IMR-90 (cell line): ENCODE results near the gene C1QTNF9B. TPM values are rescaled to one million over a fixed set of nuclear protein-coding genes. Genes with fewer than 3 reads are reported as not detected.
A peak's percentile ranks its signal among the peaks of the same experiment; 100 is the strongest.

Experiments
- ATAC-seq: fragments of 200-7000 bp; cut with Tn5 transposase; 2 replicates; pipeline ENCODE4 v1.9.1; 2020; ENCODE audit warnings: low read depth, mild to moderate bottlenecking, moderate library complexity
- BruUV-seq: library from RNA; stranded (reverse); fragments of 400-500 nt; replicated peaks from 2 replicates; lab custom pipeline; 2021; lab: Mats Ljungman, UMichigan
- CTCF ChIA-PET: fragments of 300-600 bp; formaldehyde crosslinking; extraction: SDS; loops from one replicate; lab custom pipeline; 2021; ENCODE audit warnings: antibody characterized with exemption; lab: Yijun Ruan, JAX
- POLR2A ChIA-PET: fragments of 300-600 bp; sonication (Branson Sonifier 250); formaldehyde crosslinking; loops from one replicate; lab custom pipeline; 2022; ENCODE audit warnings: antibody characterized with exemption; ENCODE audit not compliant: unreplicated experiment; lab: Charles Lee
- DNase-seq: peaks from one replicate; pipeline ENCODE4 v3.0.0; 2013
- H2AFZ ChIP-seq: replicated peaks from 2 replicates; pipeline ENCODE3; 2013; ENCODE audit warnings: low read length, mild to moderate bottlenecking; ENCODE audit not compliant: poor library complexity
- H2AK5ac ChIP-seq: 2 replicates; pipeline ENCODE4 v1.6.1; 2013; ENCODE audit warnings: low read depth, low read length, inconsistent platforms
- H2AK9ac ChIP-seq: replicated peaks from 2 replicates; pipeline ENCODE3; 2013; ENCODE audit warnings: mild to moderate bottlenecking, low read depth, low read length, moderate library complexity; ENCODE audit not compliant: poor library complexity
- H2BK120ac ChIP-seq: 2 replicates; pipeline ENCODE4 v1.6.1; 2013; ENCODE audit warnings: low read depth, low read length, inconsistent platforms
- H2BK15ac ChIP-seq: 3 replicates; pipeline ENCODE4 v1.6.1; 2013; ENCODE audit warnings: low read depth, low read length, inconsistent platforms
- H2BK20ac ChIP-seq: 2 replicates; pipeline ENCODE4 v1.6.1; 2013; ENCODE audit warnings: low read depth, mild to moderate bottlenecking, inconsistent platforms, low read length, moderate library complexity
- H2BK5ac ChIP-seq: 2 replicates; pipeline ENCODE4 v1.6.1; 2013; ENCODE audit warnings: mild to moderate bottlenecking, low read depth, low read length, inconsistent platforms; ENCODE audit not compliant: poor library complexity, severe bottlenecking
- H3K14ac ChIP-seq: replicated peaks from 2 replicates; pipeline ENCODE4 v1.6.1; 2013; ENCODE audit warnings: low read depth, low read length, inconsistent platforms
- H3K18ac ChIP-seq: 2 replicates; pipeline ENCODE4 v1.6.1; 2013; ENCODE audit warnings: low read depth, low read length, control low read depth
- H3K23ac ChIP-seq: 2 replicates; pipeline ENCODE4 v1.6.1; 2013; ENCODE audit warnings: low read depth, low read length, inconsistent platforms
- H3K27ac ChIP-seq: 2 replicates; pipeline ENCODE4 v1.5.1; 2013; ENCODE audit warnings: mild to moderate bottlenecking, control low read depth, low read length; ENCODE audit not compliant: insufficient read depth
- H3K27me3 ChIP-seq: 2 replicates; pipeline ENCODE4 v1.6.1; 2013; ENCODE audit warnings: low read length; ENCODE audit not compliant: control insufficient read depth, insufficient read depth
- H3K36me3 ChIP-seq: 2 replicates; pipeline ENCODE4 v1.6.1; 2013; ENCODE audit warnings: low read length, mixed read lengths; ENCODE audit not compliant: control insufficient read depth, insufficient read depth
- H3K4ac ChIP-seq: 2 replicates; pipeline ENCODE4 v1.6.1; 2013; ENCODE audit warnings: low read depth, low read length, inconsistent platforms
- H3K4me1 ChIP-seq: 2 replicates; pipeline ENCODE4 v1.6.1; 2013; ENCODE audit warnings: low read length, mixed read lengths; ENCODE audit not compliant: control insufficient read depth, insufficient read depth
- H3K4me2 ChIP-seq: 2 replicates; pipeline ENCODE4 v1.6.1; 2013; ENCODE audit warnings: low read depth, mild to moderate bottlenecking, control low read depth, low read length, moderate library complexity
- H3K4me3 ChIP-seq: 2 replicates; pipeline ENCODE4 v1.5.1; 2013; ENCODE audit warnings: low read depth, mild to moderate bottlenecking, control low read depth, low read length, moderate library complexity; ENCODE audit not compliant: insufficient read depth
- H3K56ac ChIP-seq: 2 replicates; pipeline ENCODE4 v1.6.1; 2013; ENCODE audit warnings: low read length, inconsistent platforms; ENCODE audit not compliant: insufficient read depth; ENCODE audit errors: extremely low read depth
- H3K79me1 ChIP-seq, 2 experiments: 2 replicates each; pipeline ENCODE4 v1.6.1; 2013; ENCODE audit warnings: low read length in 2 of 2, inconsistent platforms in 1 of 2, low read depth in 1 of 2
- H3K9ac ChIP-seq: 2 replicates; pipeline ENCODE4 v1.6.1; 2013; ENCODE audit warnings: low read depth, low read length, control low read depth
- H3K9me1 ChIP-seq: 2 replicates; pipeline ENCODE4 v1.6.1; 2013; ENCODE audit warnings: low read length, inconsistent platforms; ENCODE audit not compliant: insufficient read depth
- H3K9me3 ChIP-seq: 2 replicates; pipeline ENCODE4 v1.6.1; 2013; ENCODE audit warnings: low read length; ENCODE audit not compliant: control insufficient read depth, insufficient read depth
- H4K20me1 ChIP-seq: 2 replicates; pipeline ENCODE4 v1.6.1; 2013; ENCODE audit warnings: low read length, inconsistent platforms; ENCODE audit not compliant: insufficient read depth
- H4K5ac ChIP-seq: 2 replicates; pipeline ENCODE4 v1.6.1; 2013; ENCODE audit warnings: mild to moderate bottlenecking, low read depth, low read length, control low read depth
- H4K8ac ChIP-seq, 2 experiments: 2 replicates each; pipeline ENCODE4 v1.6.1; 2013; ENCODE audit warnings: low read depth in 2 of 2, low read length in 2 of 2, control low read depth in 1 of 2, inconsistent platforms in 1 of 2
- H4K91ac ChIP-seq: 2 replicates; pipeline ENCODE4 v1.6.1; 2013; ENCODE audit warnings: low read depth, low read length, inconsistent platforms; ENCODE audit not compliant: insufficient read depth
- BHLHE40 ChIP-seq: fragments of 150-350 bp; IDR thresholded peaks from 2 replicates; pipeline ENCODE4 v1.6.1; 2016; ENCODE audit warnings: mild to moderate bottlenecking, low read depth, low read length
- CHD1 ChIP-seq: IDR thresholded peaks from 2 replicates; pipeline ENCODE4 v1.6.1; 2012; ENCODE audit warnings: low read depth, low read length, improper control_type of control experiment
- CTCF ChIP-seq: conservative IDR thresholded peaks from 2 replicates; pipeline ENCODE4 v1.5.1; 2012; ENCODE audit warnings: mild to moderate bottlenecking, low read depth, low read length, improper control_type of control experiment
- FOS ChIP-seq: fragments of 150-350 bp; IDR thresholded peaks from 2 replicates; pipeline ENCODE4 v1.6.1; 2016; ENCODE audit warnings: low read depth, low read length
- MAZ ChIP-seq: IDR thresholded peaks from 2 replicates; pipeline ENCODE4 v1.6.1; 2012; ENCODE audit warnings: low read depth, mild to moderate bottlenecking, low read length, improper control_type of control experiment, moderate library complexity, borderline replicate concordance
- NFE2L2 ChIP-seq: fragments of 150-350 bp; IDR thresholded peaks from 2 replicates; pipeline ENCODE4 v1.6.1; 2016; ENCODE audit warnings: low read depth, mild to moderate bottlenecking, low read length
- POLR2A ChIP-seq: IDR thresholded peaks from 2 replicates; pipeline ENCODE4 v1.6.1; 2012; ENCODE audit warnings: mild to moderate bottlenecking, low read depth, low read length
- RAD21 ChIP-seq: IDR thresholded peaks from 2 replicates; pipeline ENCODE4 v1.6.1; 2012; ENCODE audit warnings: low read length, improper control_type of control experiment
- RCOR1 ChIP-seq: IDR thresholded peaks from 2 replicates; pipeline ENCODE4 v1.6.1; 2012; ENCODE audit warnings: mild to moderate bottlenecking, low read length, improper control_type of control experiment; ENCODE audit not compliant: insufficient replicate concordance
- RFX5 ChIP-seq: IDR thresholded peaks from 2 replicates; pipeline ENCODE4 v1.8.0; 2012; ENCODE audit warnings: low read depth, mild to moderate bottlenecking, low read length, moderate library complexity
- SMC3 ChIP-seq: fragments of 150-350 bp; IDR thresholded peaks from 2 replicates; pipeline ENCODE4 v1.6.1; 2016; ENCODE audit warnings: low read depth, mild to moderate bottlenecking, antibody characterized with exemption, low read length, moderate library complexity
- USF2 ChIP-seq: fragments of 150-350 bp; IDR thresholded peaks from 2 replicates; pipeline ENCODE4 v1.6.1; 2017; ENCODE audit warnings: mild to moderate bottlenecking, antibody characterized with exemption, low read length, low read depth
- WGBS, 2 experiments: methylation state at CpG; one replicate each; pipeline versions ENCODE4 v1.1.5 to v1.1.7; 2013; ENCODE audit warnings: missing lambda C conversion rate in 2 of 2; ENCODE audit not compliant: insufficient read length in 1 of 2; ENCODE audit errors: extremely low coverage in 2 of 2; 5-methylcytosine and 5-hydroxymethylcytosine counted together
- dilution Hi-C: fragments of 300-500 bp; cut with HindIII; formaldehyde crosslinking; loops from one replicate; pipeline ENCODE4 v1.14.3; 2018; ENCODE audit warnings: low sequenced_read_pairs; ENCODE audit not compliant: unreplicated experiment
- in situ Hi-C: fragments of 300-500 bp; cut with MboI; formaldehyde crosslinking; loops from 3 replicates; pipeline ENCODE4 v1.14.3; 2019; ENCODE audit warnings: low sequenced_read_pairs, inconsistent platforms, mixed read lengths
- intact Hi-C: fragments of 100-400 bp; cut with micrococcal nuclease; formaldehyde crosslinking; loops from 2 replicates; pipeline ENCODE4 v1.10.0; 2022
- polyA plus RNA-seq, 3 experiments: library from polyadenylated mRNA; depleted of rRNA; stranded (reverse); fragments of >200 nt; gene quantifications; 2 replicates each; pipeline ENCODE4 v1.2.3, GENCODE V29; 2012; ENCODE audit warnings: low replicate concordance in 1 of 3
- total RNA-seq: library from RNA; depleted of rRNA; stranded (reverse); fragments of >200 nt; gene quantifications from 2 replicates; pipeline ENCODE4 v1.2.3, GENCODE V29; 2012

Gene C1QTNF9B
- total and polyA plus RNA-seq, 2 of the 4 experiments (the other 2 are of a cell fraction), result 0.72 to 1.1 TPM

GRCh38 chr13:23865906-23866305 lies 31.4 kb downstream of the C1QTNF9B start:
- Histone ChIP-seq H2BK5ac (peak overlapping the region; percentile 86), H3K56ac (no peak overlapping the region), H3K9me3 (no peaks in the 10 kb centered on the region), H2AFZ (no peak overlapping the region), H3K23ac (peak overlapping the region; percentile 69; the same call in 1 of the 2 replicates), H3K36me3 (peaks cover under 1% of the 10 kb centered on the region; the same call in 1 of the 2 replicates), H3K14ac (peak overlapping the region; percentile 92), H2AK5ac (peak overlapping the region; percentile 81), H3K27ac (peak overlapping the region; percentile 89; the same call in 1 of the 2 replicates), H2BK120ac (peak overlapping the region; percentile 90), H4K20me1 (no peaks in the 10 kb centered on the region), H3K18ac (peak overlapping the region; percentile 74), H3K4me2 (no peak overlapping the region), H2AK9ac (no peak overlapping the region), H3K4ac (peak overlapping the region; percentile 85), H3K4me3 (no peak overlapping the region), H3K79me1 (peaks cover 4 to 19% of the 10 kb centered on the region in 2 experiments; a peak in 2 of 4 replicates), H4K5ac (peak overlapping the region; percentile 79), H3K27me3 (no peaks in the 10 kb centered on the region), H2BK15ac (peak overlapping the region; percentile 89; the same call in 2 of the 3 replicates), H3K9ac (peak overlapping the region; percentile 72; the same call in 1 of the 2 replicates), H4K91ac (peak overlapping the region; percentile 97; the same call in 1 of the 2 replicates), H4K8ac (peak overlapping the region; percentile 84 to 95; a peak in 3 of 4 replicates), H2BK20ac (peak overlapping the region; percentile 99; the same call in 1 of the 2 replicates), H3K9me1 (peaks cover 22% of the 10 kb centered on the region), H3K4me1 (peaks cover 20% of the 10 kb centered on the region)
- dilution Hi-C loops, result no loop called here
- ATAC-seq, result no peak
- 100% methylated on average over 1 of the region's 7 CpGs; no CpG with 5 or more reads in 1 of the 2 experiments for WGBS, 2 experiments
- in situ Hi-C loops, result loop anchor here (5.0 to 10.0 kb wide), 2 partner anchors 281 to 399 kb away; no protein-coding TSS in a partner anchor
- DNase-seq, result no peak
- intact Hi-C loops, result loop anchor here (2.0 to 5.0 kb wide), 3 partner anchors 69 to 189 kb away; no protein-coding TSS in a partner anchor
- TF ChIP-seq RCOR1 (no peak), CHD1 (no peak), NFE2L2 (no peak), CTCF (no peak), BHLHE40 (no peak), POLR2A (no peak), SMC3 (no peak), RFX5 (no peak), RAD21 (no peak), MAZ (no peak), FOS (no peak), USF2 (no peak)
- no TSS peak for BruUV-seq
- POLR2A ChIA-PET, result interaction anchor here (0.5 kb wide), 1 partner anchor 33 kb away, joined by 22 read pairs; no protein-coding TSS in a partner anchor
- CTCF ChIA-PET, result interaction anchor here (1.4 kb wide), 1 partner anchor 76 kb away, joined by 3 read pairs; no protein-coding TSS in a partner anchor
